HG03342 (cell line): ENCODE measurements around the gene FAF2.
A peak's percentile ranks its signal among the peaks of the same experiment; 100 is the strongest.
"Not testable (repeated sequence)": the region's sequence is repeated elsewhere in the genome, so short reads cannot be mapped to it uniquely, and the experiment has no call there.

Experiments
- ATAC-seq: cut with Tn5 transposase; IDR thresholded peaks from one replicate; pipeline ENCODE4 v1.9.1; 2021; ENCODE audit warnings: mild to moderate bottlenecking, moderate library complexity; ENCODE audit not compliant: unreplicated experiment

Gene FAF2

GRCh38 chr5:176447978-176448608 lies at the start of gene FAF2:
Gene FAF2, plus strand, starts transcription at chr5:176448385. Its CDS starts 23 bp downstream, at chr5:176448408.
- peak; percentile 93 for ATAC-seq

- ATAC-seq = no peak
Observed at GRCh38 chr5:176400382-176401156, 47.6 kb upstream of the FAF2 start.

- no peak for ATAC-seq
Observed at GRCh38 chr5:176401281-176402205, 46.6 kb upstream of the FAF2 start.

- no peak for ATAC-seq
Observed at GRCh38 chr5:176405656-176406435, 42.3 kb upstream of the FAF2 start.

- no peak for ATAC-seq
Observed at GRCh38 chr5:176406436-176407052, 41.6 kb upstream of the FAF2 start.

- no peak for ATAC-seq
Observed at GRCh38 chr5:176407456-176408251, 40.5 kb upstream of the FAF2 start.

- ATAC-seq = not testable (repeated sequence)
Observed at GRCh38 chr5:176408252-176408573, 40.0 kb upstream of the FAF2 start.

- no peak for ATAC-seq
Observed at GRCh38 chr5:176408590-176408989, 39.6 kb upstream of the FAF2 start.

- ATAC-seq = no peak
Observed at GRCh38 chr5:176409765-176410164, 38.4 kb upstream of the FAF2 start.

GRCh38 chr5:176410486-176411180 lies 37.6 kb upstream of the FAF2 start:
- ATAC-seq = no peak

GRCh38 chr5:176412517-176413254 lies 35.5 kb upstream of the FAF2 start:
- ATAC-seq = no peak

GRCh38 chr5:176413255-176413565 lies 35.0 kb upstream of the FAF2 start:
- no peak for ATAC-seq

- no peak for ATAC-seq
Observed at GRCh38 chr5:176413709-176414191, 34.4 kb upstream of the FAF2 start.

- ATAC-seq = no peak
Observed at GRCh38 chr5:176414704-176415103, 33.5 kb upstream of the FAF2 start.

- ATAC-seq = no peak
Observed at GRCh38 chr5:176415240-176415951, 32.8 kb upstream of the FAF2 start.

GRCh38 chr5:176415952-176416924 lies 31.9 kb upstream of the FAF2 start, which contains the start of gene CLTB:
Gene CLTB, minus strand, starts transcription at chr5:176416539. Its CDS starts 176 bp downstream, at chr5:176416363.
- ATAC-seq = peak; percentile 93
